IMR-90 (cell line): ENCODE results near the gene PCSK5. TPM values are rescaled to one million over a fixed set of nuclear protein-coding genes. Genes with fewer than 3 reads are reported as not detected.

Experiments
- ATAC-seq: fragments of 200-7000 bp; cut with Tn5 transposase; 2 replicates; pipeline ENCODE4 v1.9.1; 2020; ENCODE audit warnings: low read depth, mild to moderate bottlenecking, moderate library complexity
- BruUV-seq: library from RNA; stranded (reverse); fragments of 400-500 nt; replicated peaks from 2 replicates; lab custom pipeline; 2021; lab: Mats Ljungman, UMichigan
- CTCF ChIA-PET: fragments of 300-600 bp; formaldehyde crosslinking; extraction: SDS; loops from one replicate; lab custom pipeline; 2021; ENCODE audit warnings: antibody characterized with exemption; lab: Yijun Ruan, JAX
- POLR2A ChIA-PET: fragments of 300-600 bp; sonication (Branson Sonifier 250); formaldehyde crosslinking; loops from one replicate; lab custom pipeline; 2022; ENCODE audit warnings: antibody characterized with exemption; ENCODE audit not compliant: unreplicated experiment; lab: Charles Lee
- DNase-seq: peaks from one replicate; pipeline ENCODE4 v3.0.0; 2013
- H2AFZ ChIP-seq: replicated peaks from 2 replicates; pipeline ENCODE3; 2013; ENCODE audit warnings: low read length, mild to moderate bottlenecking; ENCODE audit not compliant: poor library complexity
- H2AK5ac ChIP-seq: 2 replicates; pipeline ENCODE4 v1.6.1; 2013; ENCODE audit warnings: low read depth, low read length, inconsistent platforms
- H2AK9ac ChIP-seq: replicated peaks from 2 replicates; pipeline ENCODE3; 2013; ENCODE audit warnings: mild to moderate bottlenecking, low read depth, low read length, moderate library complexity; ENCODE audit not compliant: poor library complexity
- H2BK120ac ChIP-seq: 2 replicates; pipeline ENCODE4 v1.6.1; 2013; ENCODE audit warnings: low read depth, low read length, inconsistent platforms
- H2BK15ac ChIP-seq: 3 replicates; pipeline ENCODE4 v1.6.1; 2013; ENCODE audit warnings: low read depth, low read length, inconsistent platforms
- H2BK20ac ChIP-seq: 2 replicates; pipeline ENCODE4 v1.6.1; 2013; ENCODE audit warnings: low read depth, mild to moderate bottlenecking, inconsistent platforms, low read length, moderate library complexity
- H2BK5ac ChIP-seq: 2 replicates; pipeline ENCODE4 v1.6.1; 2013; ENCODE audit warnings: mild to moderate bottlenecking, low read depth, low read length, inconsistent platforms; ENCODE audit not compliant: poor library complexity, severe bottlenecking
- H3K14ac ChIP-seq: replicated peaks from 2 replicates; pipeline ENCODE4 v1.6.1; 2013; ENCODE audit warnings: low read depth, low read length, inconsistent platforms
- H3K18ac ChIP-seq: 2 replicates; pipeline ENCODE4 v1.6.1; 2013; ENCODE audit warnings: low read depth, low read length, control low read depth
- H3K23ac ChIP-seq: 2 replicates; pipeline ENCODE4 v1.6.1; 2013; ENCODE audit warnings: low read depth, low read length, inconsistent platforms
- H3K27ac ChIP-seq: 2 replicates; pipeline ENCODE4 v1.5.1; 2013; ENCODE audit warnings: mild to moderate bottlenecking, control low read depth, low read length; ENCODE audit not compliant: insufficient read depth
- H3K27me3 ChIP-seq: 2 replicates; pipeline ENCODE4 v1.6.1; 2013; ENCODE audit warnings: low read length; ENCODE audit not compliant: control insufficient read depth, insufficient read depth
- H3K36me3 ChIP-seq: 2 replicates; pipeline ENCODE4 v1.6.1; 2013; ENCODE audit warnings: low read length, mixed read lengths; ENCODE audit not compliant: control insufficient read depth, insufficient read depth
- H3K4ac ChIP-seq: 2 replicates; pipeline ENCODE4 v1.6.1; 2013; ENCODE audit warnings: low read depth, low read length, inconsistent platforms
- H3K4me1 ChIP-seq: 2 replicates; pipeline ENCODE4 v1.6.1; 2013; ENCODE audit warnings: low read length, mixed read lengths; ENCODE audit not compliant: control insufficient read depth, insufficient read depth
- H3K4me2 ChIP-seq: 2 replicates; pipeline ENCODE4 v1.6.1; 2013; ENCODE audit warnings: low read depth, mild to moderate bottlenecking, control low read depth, low read length, moderate library complexity
- H3K4me3 ChIP-seq: 2 replicates; pipeline ENCODE4 v1.5.1; 2013; ENCODE audit warnings: low read depth, mild to moderate bottlenecking, control low read depth, low read length, moderate library complexity; ENCODE audit not compliant: insufficient read depth
- H3K56ac ChIP-seq: 2 replicates; pipeline ENCODE4 v1.6.1; 2013; ENCODE audit warnings: low read length, inconsistent platforms; ENCODE audit not compliant: insufficient read depth; ENCODE audit errors: extremely low read depth
- H3K79me1 ChIP-seq, 2 experiments: 2 replicates each; pipeline ENCODE4 v1.6.1; 2013; ENCODE audit warnings: low read length in 2 of 2, inconsistent platforms in 1 of 2, low read depth in 1 of 2
- H3K9ac ChIP-seq: 2 replicates; pipeline ENCODE4 v1.6.1; 2013; ENCODE audit warnings: low read depth, low read length, control low read depth
- H3K9me1 ChIP-seq: 2 replicates; pipeline ENCODE4 v1.6.1; 2013; ENCODE audit warnings: low read length, inconsistent platforms; ENCODE audit not compliant: insufficient read depth
- H3K9me3 ChIP-seq: 2 replicates; pipeline ENCODE4 v1.6.1; 2013; ENCODE audit warnings: low read length; ENCODE audit not compliant: control insufficient read depth, insufficient read depth
- H4K20me1 ChIP-seq: 2 replicates; pipeline ENCODE4 v1.6.1; 2013; ENCODE audit warnings: low read length, inconsistent platforms; ENCODE audit not compliant: insufficient read depth
- H4K5ac ChIP-seq: 2 replicates; pipeline ENCODE4 v1.6.1; 2013; ENCODE audit warnings: mild to moderate bottlenecking, low read depth, low read length, control low read depth
- H4K8ac ChIP-seq, 2 experiments: 2 replicates each; pipeline ENCODE4 v1.6.1; 2013; ENCODE audit warnings: low read depth in 2 of 2, low read length in 2 of 2, control low read depth in 1 of 2, inconsistent platforms in 1 of 2
- H4K91ac ChIP-seq: 2 replicates; pipeline ENCODE4 v1.6.1; 2013; ENCODE audit warnings: low read depth, low read length, inconsistent platforms; ENCODE audit not compliant: insufficient read depth
- BHLHE40 ChIP-seq: fragments of 150-350 bp; IDR thresholded peaks from 2 replicates; pipeline ENCODE4 v1.6.1; 2016; ENCODE audit warnings: mild to moderate bottlenecking, low read depth, low read length
- MAZ ChIP-seq: IDR thresholded peaks from 2 replicates; pipeline ENCODE4 v1.6.1; 2012; ENCODE audit warnings: low read depth, mild to moderate bottlenecking, low read length, improper control_type of control experiment, moderate library complexity, borderline replicate concordance
- NFE2L2 ChIP-seq: fragments of 150-350 bp; IDR thresholded peaks from 2 replicates; pipeline ENCODE4 v1.6.1; 2016; ENCODE audit warnings: low read depth, mild to moderate bottlenecking, low read length
- POLR2A ChIP-seq: IDR thresholded peaks from 2 replicates; pipeline ENCODE4 v1.6.1; 2012; ENCODE audit warnings: mild to moderate bottlenecking, low read depth, low read length
- RFX5 ChIP-seq: IDR thresholded peaks from 2 replicates; pipeline ENCODE4 v1.8.0; 2012; ENCODE audit warnings: low read depth, mild to moderate bottlenecking, low read length, moderate library complexity
- USF2 ChIP-seq: fragments of 150-350 bp; IDR thresholded peaks from 2 replicates; pipeline ENCODE4 v1.6.1; 2017; ENCODE audit warnings: mild to moderate bottlenecking, antibody characterized with exemption, low read length, low read depth
- WGBS, 2 experiments: methylation state at CpG; one replicate each; pipeline versions ENCODE4 v1.1.5 to v1.1.7; 2013; ENCODE audit warnings: missing lambda C conversion rate in 2 of 2; ENCODE audit not compliant: insufficient read length in 1 of 2; ENCODE audit errors: extremely low coverage in 2 of 2; 5-methylcytosine and 5-hydroxymethylcytosine counted together
- dilution Hi-C: fragments of 300-500 bp; cut with HindIII; formaldehyde crosslinking; loops from one replicate; pipeline ENCODE4 v1.14.3; 2018; ENCODE audit warnings: low sequenced_read_pairs; ENCODE audit not compliant: unreplicated experiment
- in situ Hi-C: fragments of 300-500 bp; cut with MboI; formaldehyde crosslinking; loops from 3 replicates; pipeline ENCODE4 v1.14.3; 2019; ENCODE audit warnings: low sequenced_read_pairs, inconsistent platforms, mixed read lengths
- intact Hi-C: fragments of 100-400 bp; cut with micrococcal nuclease; formaldehyde crosslinking; loops from 2 replicates; pipeline ENCODE4 v1.10.0; 2022
- polyA plus RNA-seq, 3 experiments: library from polyadenylated mRNA; depleted of rRNA; stranded (reverse); fragments of >200 nt; gene quantifications; 2 replicates each; pipeline ENCODE4 v1.2.3, GENCODE V29; 2012; ENCODE audit warnings: low replicate concordance in 1 of 3
- total RNA-seq: library from RNA; depleted of rRNA; stranded (reverse); fragments of >200 nt; gene quantifications from 2 replicates; pipeline ENCODE4 v1.2.3, GENCODE V29; 2012

PCSK5 gene
- total and polyA plus RNA-seq, 2 of the 4 experiments (the other 2 are of a cell fraction), result 1.5 to 3.0 TPM

GRCh38 chr9:76240578-76240977 is 350.1 kb downstream of the PCSK5 start:
- Histone ChIP-seq H3K56ac (no peak overlapping the region), H3K4me1 (no peaks in the 10 kb centered on the region), H3K4me2 (no peak overlapping the region), H4K91ac (no peak overlapping the region), H3K14ac (no peak overlapping the region), H2AFZ (no peak overlapping the region), H3K36me3 (no peaks in the 10 kb centered on the region), H2BK120ac (no peak overlapping the region), H3K27ac (no peak overlapping the region), H3K9me3 (no peaks in the 10 kb centered on the region), H3K9ac (no peak overlapping the region), H3K18ac (no peak overlapping the region), H4K5ac (no peak overlapping the region), H3K4ac (no peak overlapping the region), H3K4me3 (no peak overlapping the region), H2BK15ac (no peak overlapping the region), H2BK5ac (no peak overlapping the region), H3K23ac (no peak overlapping the region), H2BK20ac (no peak overlapping the region), H4K8ac (no peak overlapping the region), H3K27me3 (peaks cover 6% of the 10 kb centered on the region; the same call in 1 of the 2 replicates), H3K9me1 (no peaks in the 10 kb centered on the region), H4K20me1 (no peaks in the 10 kb centered on the region), H3K79me1 (no peaks in the 10 kb centered on the region), H2AK5ac (no peak overlapping the region), H2AK9ac (no peak overlapping the region)
- no CpG with 5 or more reads among the region's 1 CpG for WGBS, 2 experiments
- DNase-seq (no peak), ATAC-seq (no peak)
- dilution Hi-C loops, result no loop called here
- ChIA-PET POLR2A (no interaction called here), CTCF (no interaction called here)
- BruUV-seq, result no TSS peak
- in situ Hi-C loops, result no loop called here
- intact Hi-C loops, result loop anchor here (5.0 kb wide), 1 partner anchor 237 kb away; no protein-coding TSS in a partner anchor
- TF ChIP-seq POLR2A (no peak), NFE2L2 (no peak), RFX5 (no peak), USF2 (no peak), MAZ (no peak), BHLHE40 (no peak)
